ENCODE data around the gene LTA.

LTA gene

DNA sequence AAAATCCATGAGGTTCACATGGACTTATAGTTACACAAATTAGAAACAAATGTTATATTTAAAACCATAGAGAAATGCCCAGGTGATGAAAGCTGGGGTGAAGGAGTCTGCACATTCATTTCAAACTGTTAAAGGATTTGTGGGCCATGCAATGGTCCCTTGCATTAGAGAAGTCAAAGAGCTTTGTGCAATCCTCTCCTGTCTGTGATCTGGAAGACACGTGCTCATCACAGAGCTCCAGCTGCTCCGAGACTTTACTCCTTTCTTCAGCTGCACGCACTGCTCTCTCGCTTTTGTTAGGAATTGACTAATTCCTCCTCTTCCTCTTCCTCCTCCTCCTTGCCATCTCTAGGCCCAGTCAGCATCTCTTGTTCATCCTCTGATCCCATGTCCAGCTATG, 38.9 kb downstream of the LTA start:
- H3K27ac ChIP-seq: no peak overlapping the region
- TF ChIP-seq, protein P1, sequence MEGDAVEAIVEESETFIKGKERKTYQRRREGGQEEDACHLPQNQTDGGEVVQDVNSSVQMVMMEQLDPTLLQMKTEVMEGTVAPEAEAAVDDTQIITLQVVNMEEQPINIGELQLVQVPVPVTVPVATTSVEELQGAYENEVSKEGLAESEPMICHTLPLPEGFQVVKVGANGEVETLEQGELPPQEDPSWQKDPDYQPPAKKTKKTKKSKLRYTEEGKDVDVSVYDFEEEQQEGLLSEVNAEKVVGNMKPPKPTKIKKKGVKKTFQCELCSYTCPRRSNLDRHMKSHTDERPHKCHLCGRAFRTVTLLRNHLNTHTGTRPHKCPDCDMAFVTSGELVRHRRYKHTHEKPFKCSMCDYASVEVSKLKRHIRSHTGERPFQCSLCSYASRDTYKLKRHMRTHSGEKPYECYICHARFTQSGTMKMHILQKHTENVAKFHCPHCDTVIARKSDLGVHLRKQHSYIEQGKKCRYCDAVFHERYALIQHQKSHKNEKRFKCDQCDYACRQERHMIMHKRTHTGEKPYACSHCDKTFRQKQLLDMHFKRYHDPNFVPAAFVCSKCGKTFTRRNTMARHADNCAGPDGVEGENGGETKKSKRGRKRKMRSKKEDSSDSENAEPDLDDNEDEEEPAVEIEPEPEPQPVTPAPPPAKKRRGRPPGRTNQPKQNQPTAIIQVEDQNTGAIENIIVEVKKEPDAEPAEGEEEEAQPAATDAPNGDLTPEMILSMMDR (conservative IDR thresholded peaks at IDR 0.05): no peak

DNA sequence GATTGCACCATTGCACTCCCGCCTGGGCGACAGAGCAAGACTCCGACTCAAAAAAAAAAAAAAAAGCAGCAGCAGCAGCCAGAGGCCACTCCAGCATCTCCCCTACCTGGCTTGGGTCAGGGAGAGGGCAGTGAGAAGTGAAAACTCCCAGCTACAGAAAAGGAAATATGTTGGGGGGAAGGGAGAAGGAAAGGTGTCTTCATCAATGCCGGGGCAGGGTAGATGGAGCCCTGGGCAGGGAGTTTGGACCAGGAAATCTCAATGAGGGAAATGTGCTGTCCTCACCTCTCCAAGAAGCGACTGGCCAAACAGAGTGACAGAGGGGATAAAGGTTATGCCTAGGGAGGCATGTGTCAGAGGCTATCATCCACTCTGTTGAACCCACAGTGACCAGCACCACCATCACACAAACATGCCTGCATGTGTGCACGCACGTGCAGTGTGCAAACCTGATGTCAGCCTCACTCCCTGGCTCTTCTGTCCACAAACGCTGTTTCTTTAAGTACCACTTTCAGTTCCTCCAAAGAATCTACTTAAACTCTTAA, 42.1 kb downstream of the LTA start:
- TF ChIP-seq, protein P1 (conservative IDR thresholded peaks at IDR 0.05): no peak
- H3K27ac ChIP-seq: peak overlapping the region; percentile 38; the same call in 1 of the 2 replicates

DNA sequence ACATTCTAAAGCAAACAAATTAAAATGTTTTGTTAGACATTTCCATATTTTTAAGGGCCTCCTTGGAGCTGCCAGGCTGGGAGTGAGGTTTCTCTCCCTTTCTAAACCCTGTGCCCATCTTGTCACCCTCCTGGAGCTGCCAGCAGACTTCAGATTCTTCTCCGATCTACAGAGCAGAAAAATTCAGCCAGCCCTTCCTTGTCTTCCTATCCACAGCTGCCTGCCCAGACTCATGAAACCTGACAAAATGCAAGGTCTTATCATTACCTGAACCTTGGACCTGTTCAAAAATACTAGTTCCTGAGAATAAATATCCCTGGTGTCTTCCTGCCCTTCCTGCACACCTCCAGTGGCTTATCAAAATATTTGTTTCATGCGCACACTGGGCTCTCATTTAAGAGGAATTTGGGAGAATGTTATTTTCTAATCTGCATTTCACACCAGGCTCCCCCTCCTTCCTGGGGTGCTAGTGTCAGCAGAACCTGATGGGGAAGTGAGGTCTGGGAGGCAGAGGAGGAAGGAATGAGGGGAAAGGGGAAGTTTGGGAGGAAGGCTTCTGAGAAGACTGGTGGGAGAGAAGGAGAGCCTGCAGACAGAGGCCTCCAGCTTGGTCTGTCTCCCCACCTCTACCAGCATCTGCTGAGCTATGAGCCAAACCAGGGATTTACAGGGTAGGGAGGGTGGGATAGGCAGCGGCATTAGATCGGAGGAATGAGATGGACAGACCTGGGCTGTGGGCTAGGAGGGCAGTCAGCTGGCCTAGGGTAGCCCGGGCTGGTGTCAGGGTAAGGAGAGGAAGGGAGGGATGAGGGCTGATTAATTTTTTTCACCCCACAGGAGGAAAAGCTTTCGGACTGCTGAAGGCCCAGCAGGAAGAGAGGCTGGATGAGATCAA, 42.8 kb downstream of the LTA start, which contains the start of gene AIF1:
AIF1 (plus strand) TSS at position 551 of the 895 bp plus-strand sequence; CDS start at position 647, 96 bp downstream.
- H3K27ac ChIP-seq: peak within 1 kb of the TSS; percentile 38; the same call in 1 of the 2 replicates
- TF ChIP-seq, protein P1 (conservative IDR thresholded peaks at IDR 0.05): no peak

DNA sequence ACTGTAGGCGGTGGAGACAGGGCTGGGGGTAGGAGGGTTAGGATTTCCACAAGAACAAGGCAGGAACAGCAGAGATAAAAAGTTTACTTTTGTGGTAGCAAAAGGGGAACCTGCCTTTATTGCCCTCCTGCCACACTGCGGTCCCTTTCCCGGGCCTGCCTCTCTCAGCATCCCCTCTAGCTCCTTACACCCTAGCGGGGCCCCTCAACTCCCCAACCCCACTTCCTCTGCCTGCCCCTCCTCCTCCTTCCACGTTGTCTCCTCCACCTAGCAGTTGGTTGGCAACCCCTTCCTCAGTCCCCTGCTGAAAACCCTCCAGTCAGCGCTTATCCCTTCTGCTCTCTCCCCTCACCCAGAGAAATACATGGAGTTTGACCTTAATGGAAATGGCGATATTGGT, 43.7 kb downstream of the LTA start:
- TF ChIP-seq, protein P1 (conservative IDR thresholded peaks at IDR 0.05): no peak

DNA sequence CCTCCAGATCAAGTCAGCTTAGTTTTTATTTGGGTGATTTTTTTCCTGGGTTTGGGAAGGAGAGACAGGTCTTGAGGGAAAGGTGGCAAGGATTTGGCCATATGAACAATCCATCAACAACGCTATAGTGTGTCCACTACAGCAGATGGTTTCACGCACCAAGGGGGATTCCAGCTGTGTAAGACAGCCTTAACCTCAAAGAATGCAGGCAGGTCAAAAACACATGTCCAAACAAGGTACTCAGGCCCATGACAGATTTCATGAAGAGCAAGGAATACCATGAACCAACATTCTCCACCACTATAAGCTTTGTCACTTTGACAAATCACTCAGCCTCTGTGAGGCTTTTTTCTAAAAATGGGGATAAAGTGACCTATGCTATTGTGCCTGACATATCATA, 44.9 kb downstream of the LTA start:
- H3K27ac ChIP-seq: no peak overlapping the region
- TF ChIP-seq, protein P1 (conservative IDR thresholded peaks at IDR 0.05): no peak

More for the DNA sequence above, 43.7 kb downstream of the LTA start:
- H3K27ac ChIP-seq: no peak overlapping the region

DNA sequence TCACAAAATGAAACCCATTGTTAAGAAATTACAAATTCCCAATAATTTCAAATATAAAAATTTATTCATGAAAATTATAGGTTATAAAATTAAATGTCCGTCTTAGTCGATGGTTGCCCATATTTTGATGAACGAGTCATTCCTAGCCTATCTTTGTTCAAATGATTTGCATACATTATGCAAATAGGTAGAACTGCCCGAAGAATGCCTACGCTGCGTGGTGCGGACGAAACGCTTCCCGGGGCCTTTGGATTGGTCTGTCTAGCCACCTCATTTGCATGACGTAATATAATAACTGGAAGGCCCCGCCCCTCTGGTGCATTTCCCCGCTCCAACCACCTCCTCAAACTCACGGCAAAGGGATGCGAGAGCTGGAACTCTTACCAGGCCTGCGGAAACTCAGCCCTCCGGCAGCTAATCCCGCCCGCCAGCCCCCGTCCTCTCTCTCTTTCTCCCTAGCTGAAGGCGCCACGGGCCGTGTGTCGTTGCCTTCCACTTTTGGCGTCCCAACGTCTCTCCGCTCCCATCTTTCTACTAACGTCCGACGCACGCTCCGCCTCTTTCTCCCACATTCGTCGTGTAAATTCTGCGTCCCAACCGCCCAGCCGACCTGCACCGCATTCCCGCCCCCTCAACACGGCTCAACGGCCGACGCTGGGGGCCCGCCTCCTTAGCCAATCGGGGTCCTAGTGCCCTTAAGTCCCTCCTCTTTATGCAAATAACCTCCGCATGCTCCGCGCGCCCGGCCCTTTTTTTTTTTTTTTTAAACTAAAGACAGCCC, 47.9 kb downstream of the LTA start:
- TF ChIP-seq, protein P1 (conservative IDR thresholded peaks at IDR 0.05): no peak
- peak overlapping the region; percentile 95 for H3K27ac ChIP-seq
